Peyer's patch (tissue), 4 donors: Measurements from ENCODE around the gene TMOD1.

ENCODE experiments used
- CTCF ChIP-seq, 6 experiments: fragments of 450-650 bp in 4 of 6; fragments of 200-600 bp in 2 of 6; sonication (generic) in 1 of 6; IDR thresholded peaks; one replicate each; pipeline ENCODE4 v1.5.1; 2017 to 2019; ENCODE audit warnings: antibody characterized with exemption in 6 of 6, mild to moderate bottlenecking in 3 of 6, moderate library complexity in 1 of 6
- POLR2A ChIP-seq, 2 donors: fragments of 450-650 bp; IDR thresholded peaks; one replicate each; pipeline ENCODE4 v1.5.1; 2017; ENCODE audit warnings: antibody characterized with exemption in 2 of 2, mild to moderate bottlenecking in 2 of 2, moderate library complexity in 2 of 2

- no peak for TF ChIP-seq CTCF (IDR thresholded peaks at IDR 0.05)
- no peak for TF ChIP-seq POLR2A (IDR thresholded peaks at IDR 0.05)
Measured at GRCh38 chr9:97504381-97505216, 3.1 kb downstream of the TMOD1 start.
